Stomach (tissue), 4 donors: ENCODE results near the gene SEMA3A.

Source experiments
- CTCF ChIP-seq, 7 experiments: fragments of 450-650 bp in 4 of 7; fragments of 200-600 bp in 3 of 7; sonication (generic) in 3 of 7; IDR thresholded peaks; one replicate each; pipeline ENCODE4 v1.5.1; 2016 to 2019; ENCODE audit warnings: antibody characterized with exemption in 7 of 7, control low read depth in 2 of 7, mild to moderate bottlenecking in 1 of 7
- EP300 ChIP-seq: sonication (generic); formaldehyde crosslinking; IDR thresholded peaks from one replicate; pipeline ENCODE4 v1.6.1; 2017; ENCODE audit warnings: antibody characterized with exemption
- POLR2A ChIP-seq, 4 donors: fragments of 450-650 bp; IDR thresholded peaks; one replicate each; pipeline ENCODE4 v1.6.1; 2016; ENCODE audit warnings: antibody characterized with exemption in 4 of 4, control low read depth in 2 of 4, mild to moderate bottlenecking in 1 of 4, moderate library complexity in 1 of 4
- POLR2AphosphoS5 ChIP-seq, 3 donors: sonication (generic); formaldehyde crosslinking; IDR thresholded peaks; one replicate each; pipeline ENCODE4 v1.6.1; 2016; ENCODE audit warnings: antibody characterized with exemption in 3 of 3

DNA sequence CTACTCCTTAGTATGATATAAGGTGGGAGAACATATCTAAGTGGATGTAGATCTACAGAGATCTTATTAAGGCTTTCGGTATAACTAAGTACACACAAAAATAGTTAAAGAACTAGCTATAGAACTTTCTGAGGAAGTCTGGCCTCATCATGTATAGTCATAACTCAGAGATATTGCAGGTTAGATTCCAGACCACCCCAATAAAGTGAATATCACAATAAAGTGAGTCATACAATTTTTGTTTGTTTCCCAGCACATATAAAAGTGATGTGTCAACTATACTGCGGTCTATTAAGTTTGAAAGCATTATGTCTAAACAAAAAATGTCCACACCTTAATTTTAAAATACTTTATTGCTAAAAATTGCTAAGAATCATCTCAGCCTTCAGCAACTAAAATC is 24.7 kb upstream of the SEMA3A start:
- no peak for TF ChIP-seq CTCF (IDR thresholded peaks at IDR 0.05)
- no peak for TF ChIP-seq POLR2AphosphoS5 (IDR thresholded peaks at IDR 0.05)
- TF ChIP-seq POLR2A (IDR thresholded peaks at IDR 0.05), result no peak
- no peak for TF ChIP-seq EP300
